Measurements from ENCODE around the gene EVC. TPM values are rescaled to one million over a fixed set of nuclear protein-coding genes. Genes with fewer than 3 reads are reported as not detected.

The EVC gene
- total and polyA plus RNA-seq, 2 of the 4 experiments (the other 2 are of a cell fraction): 16.8 to 18.9 TPM

DNA sequence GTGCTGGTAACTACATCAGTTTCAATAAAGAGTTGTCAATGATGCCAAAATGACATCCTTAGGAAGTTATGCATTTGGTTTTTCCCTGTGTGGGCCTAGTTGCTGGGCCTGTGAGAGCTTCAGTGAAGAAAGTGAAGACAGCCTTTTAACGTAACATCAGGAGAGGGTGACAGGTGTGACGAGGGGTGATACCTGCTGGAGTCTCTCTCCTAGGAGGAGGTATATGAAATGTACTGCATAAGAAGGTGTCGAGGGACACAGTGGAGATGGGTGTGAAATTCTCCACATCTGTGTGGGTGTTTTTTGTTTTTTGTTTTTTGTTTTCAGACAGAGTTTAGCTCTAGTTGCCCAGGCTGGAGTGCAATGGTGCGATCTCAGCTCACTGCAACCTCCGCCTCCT is 49.2 kb downstream of the EVC start (continued):
- TF ChIP-seq, protein P1, sequence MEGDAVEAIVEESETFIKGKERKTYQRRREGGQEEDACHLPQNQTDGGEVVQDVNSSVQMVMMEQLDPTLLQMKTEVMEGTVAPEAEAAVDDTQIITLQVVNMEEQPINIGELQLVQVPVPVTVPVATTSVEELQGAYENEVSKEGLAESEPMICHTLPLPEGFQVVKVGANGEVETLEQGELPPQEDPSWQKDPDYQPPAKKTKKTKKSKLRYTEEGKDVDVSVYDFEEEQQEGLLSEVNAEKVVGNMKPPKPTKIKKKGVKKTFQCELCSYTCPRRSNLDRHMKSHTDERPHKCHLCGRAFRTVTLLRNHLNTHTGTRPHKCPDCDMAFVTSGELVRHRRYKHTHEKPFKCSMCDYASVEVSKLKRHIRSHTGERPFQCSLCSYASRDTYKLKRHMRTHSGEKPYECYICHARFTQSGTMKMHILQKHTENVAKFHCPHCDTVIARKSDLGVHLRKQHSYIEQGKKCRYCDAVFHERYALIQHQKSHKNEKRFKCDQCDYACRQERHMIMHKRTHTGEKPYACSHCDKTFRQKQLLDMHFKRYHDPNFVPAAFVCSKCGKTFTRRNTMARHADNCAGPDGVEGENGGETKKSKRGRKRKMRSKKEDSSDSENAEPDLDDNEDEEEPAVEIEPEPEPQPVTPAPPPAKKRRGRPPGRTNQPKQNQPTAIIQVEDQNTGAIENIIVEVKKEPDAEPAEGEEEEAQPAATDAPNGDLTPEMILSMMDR (conservative IDR thresholded peaks at IDR 0.05; ENCODE audit: low read depth, low read length): no peak

DNA sequence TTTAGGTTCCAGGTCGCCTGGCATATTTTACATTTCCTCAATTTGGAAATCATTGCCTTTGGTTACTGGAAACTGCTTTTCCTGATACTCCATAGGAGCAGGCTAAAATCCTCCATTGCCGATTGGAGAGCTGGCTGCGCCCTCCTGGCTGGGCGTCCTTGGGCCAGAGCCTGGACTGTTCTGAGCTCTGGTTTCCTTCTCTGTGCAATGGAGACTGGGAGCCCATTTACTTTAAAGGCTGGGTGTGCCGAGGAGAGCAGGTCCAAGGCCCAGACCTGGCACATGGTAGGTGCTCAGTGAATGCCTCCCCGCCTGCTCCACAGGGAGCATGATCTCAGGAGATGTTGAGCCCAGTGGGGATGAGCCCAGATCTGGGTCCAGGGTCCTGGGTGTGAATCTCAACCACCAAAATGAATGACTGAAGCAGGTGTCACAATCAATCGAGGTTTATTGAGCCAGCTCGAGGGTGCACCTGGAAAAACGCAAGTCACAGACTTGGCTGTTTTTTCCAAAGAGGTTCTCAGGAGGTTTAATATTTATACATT is 50.0 kb downstream of the EVC start:
- Histone ChIP-seq H4K5ac (ENCODE audit: low read depth, low read length) (no peak overlapping the region), H3K27ac (ENCODE audit: insufficient read depth, low read length) (no peak overlapping the region), H3K4ac (ENCODE audit: low read depth, low read length) (0 out of 2 replicates have a peak overlapping the region, but pooled peaks have one; percentile 3), H2AK9ac (replicated peaks; ENCODE audit: low read depth, low read length, poor library complexity) (no peak overlapping the region), H3K23ac (ENCODE audit: low read depth, low read length) (no peak overlapping the region), H3K4me3 (ENCODE audit: insufficient read depth, low read depth, low read length) (no peak overlapping the region), H4K8ac (ENCODE audit: low read depth in 2 of 2, low read length in 2 of 2) (no peak overlapping the region), H3K27me3 (ENCODE audit: control insufficient read depth, insufficient read depth, low read length) (no peaks in the 10 kb centered on the region), H3K4me1 (ENCODE audit: control insufficient read depth, insufficient read depth, low read length) (peaks cover 11% of the 10 kb centered on the region), H3K18ac (ENCODE audit: low read depth, low read length) (no peak overlapping the region), H3K9me1 (ENCODE audit: insufficient read depth, low read length) (peaks cover 14% of the 10 kb centered on the region), H3K9ac (ENCODE audit: low read depth, low read length) (no peak overlapping the region), H3K9me3 (ENCODE audit: control insufficient read depth, insufficient read depth, low read length) (no peaks in the 10 kb centered on the region), H2BK120ac (ENCODE audit: low read depth, low read length) (no peak overlapping the region; the same call in 1 of the 2 replicates), H3K14ac (replicated peaks; ENCODE audit: low read depth, low read length) (no peak overlapping the region), H3K79me1 (ENCODE audit: low read depth in 1 of 2, low read length in 2 of 2) (peaks cover 23 to 42% of the 10 kb centered on the region in 2 experiments), H2AFZ (replicated peaks; ENCODE audit: low read length, poor library complexity) (no peak overlapping the region), H3K36me3 (ENCODE audit: control insufficient read depth, insufficient read depth, low read length) (peaks cover 29% of the 10 kb centered on the region), H4K91ac (ENCODE audit: insufficient read depth, low read depth, low read length) (no peak overlapping the region), H3K4me2 (ENCODE audit: low read depth, low read length) (no peak overlapping the region), H4K20me1 (ENCODE audit: insufficient read depth, low read length) (peaks cover 8% of the 10 kb centered on the region), H3K56ac (ENCODE audit: extremely low read depth, insufficient read depth, low read length) (no peak overlapping the region), H2BK5ac (ENCODE audit: low read depth, low read length, poor library complexity, severe bottlenecking) (no peak overlapping the region), H2AK5ac (ENCODE audit: low read depth, low read length) (no peak overlapping the region; the same call in 1 of the 2 replicates), H2BK20ac (ENCODE audit: low read depth, low read length) (no peak overlapping the region), H2BK15ac (ENCODE audit: low read depth, low read length) (no peak overlapping the region)
- ChIA-PET CTCF (interaction anchor here (0.6 kb wide), 1 partner anchor 25 kb away, joined by 4 read pairs; no protein-coding TSS in a partner anchor), POLR2A (ENCODE audit: unreplicated experiment) (no interaction called here)
- intact Hi-C loops (cut with micrococcal nuclease) (no loop called here), in situ Hi-C loops (cut with MboI; ENCODE audit: low sequenced_read_pairs) (no loop called here), dilution Hi-C loops (cut with HindIII; ENCODE audit: low sequenced_read_pairs, unreplicated experiment) (no loop called here)
- ATAC-seq (ENCODE audit: low read depth): no peak
- 100% methylated on average over 5 of the region's 9 CpGs; no CpG with 5 or more reads in 1 of the 2 experiments for WGBS, 2 experiments (ENCODE audit: extremely low coverage in 2 of 2, insufficient read length in 1 of 2)
- no peak for DNase-seq
- BruUV-seq (replicated peaks): no TSS peak
- TF ChIP-seq NFE2L2 (IDR thresholded peaks at IDR 0.05; ENCODE audit: low read depth, low read length) (no peak), MXI1 (IDR thresholded peaks at IDR 0.05; ENCODE audit: borderline replicate concordance, low read depth, low read length) (no peak), SMC3 (IDR thresholded peaks at IDR 0.05; ENCODE audit: low read depth, low read length) (no peak), MAFK (IDR thresholded peaks at IDR 0.05; ENCODE audit: low read depth, low read length) (no peak), CHD1 (IDR thresholded peaks at IDR 0.05; ENCODE audit: low read depth, low read length) (no peak), ELK1 (IDR thresholded peaks at IDR 0.05; ENCODE audit: borderline replicate concordance, low read depth, low read length) (no peak), RCOR1 (IDR thresholded peaks at IDR 0.05; ENCODE audit: insufficient replicate concordance, low read length) (no peak), FOS (IDR thresholded peaks at IDR 0.05; ENCODE audit: low read depth, low read length) (no peak), RFX5 (IDR thresholded peaks at IDR 0.05; ENCODE audit: low read depth, low read length) (no peak), POLR2A (IDR thresholded peaks at IDR 0.05; ENCODE audit: low read depth, low read length) (no peak), RAD21 (IDR thresholded peaks at IDR 0.05; ENCODE audit: low read length) (no peak), MAZ (IDR thresholded peaks at IDR 0.05; ENCODE audit: borderline replicate concordance, low read depth, low read length) (no peak)
- TF ChIP-seq, protein P2, sequence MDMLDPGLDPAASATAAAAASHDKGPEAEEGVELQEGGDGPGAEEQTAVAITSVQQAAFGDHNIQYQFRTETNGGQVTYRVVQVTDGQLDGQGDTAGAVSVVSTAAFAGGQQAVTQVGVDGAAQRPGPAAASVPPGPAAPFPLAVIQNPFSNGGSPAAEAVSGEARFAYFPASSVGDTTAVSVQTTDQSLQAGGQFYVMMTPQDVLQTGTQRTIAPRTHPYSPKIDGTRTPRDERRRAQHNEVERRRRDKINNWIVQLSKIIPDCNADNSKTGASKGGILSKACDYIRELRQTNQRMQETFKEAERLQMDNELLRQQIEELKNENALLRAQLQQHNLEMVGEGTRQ (IDR thresholded peaks at IDR 0.05; ENCODE audit: low read depth, low read length): no peak

Measured in IMR-90 (cell line).